ENCODE results near the gene PFKFB2.
"Not testable (repeated sequence)": the region's sequence is repeated elsewhere in the genome, so short reads cannot be mapped to it uniquely, and the experiment has no call there.

PFKFB2 gene

GRCh38 chr1:207041397-207041796 is 11.7 kb upstream of the PFKFB2 start:
- not testable (repeated sequence) for FAIRE-seq

GRCh38 chr1:207045453-207045852 is 7.6 kb upstream of the PFKFB2 start:
- FAIRE-seq, result no peak

GRCh38 chr1:207047505-207047904 is 5.6 kb upstream of the PFKFB2 start:
- FAIRE-seq, result no peak

GRCh38 chr1:207048041-207048440 is 5.0 kb upstream of the PFKFB2 start:
- no peak for FAIRE-seq

GRCh38 chr1:207049054-207049453 is 4.0 kb upstream of the PFKFB2 start:
- no peak for FAIRE-seq

- FAIRE-seq, result no peak
These were observed 3.6 kb upstream of the PFKFB2 start for GRCh38 chr1:207049514-207049913.

GRCh38 chr1:207049974-207050391 is 3.1 kb upstream of the PFKFB2 start:
- peak; percentile 73 for FAIRE-seq

- peak; percentile 48 for FAIRE-seq
These were observed 2.4 kb upstream of the PFKFB2 start for GRCh38 chr1:207050480-207051190.

- FAIRE-seq, result no peak
These were observed 1.7 kb upstream of the PFKFB2 start, which contains the start of gene YOD1 for GRCh38 chr1:207051191-207051943. YOD1 (minus strand) TSS chr1:207051208; CDS start chr1:207051030, 178 bp downstream.

- no peak for FAIRE-seq
These were observed 1.4 kb downstream of the PFKFB2 start for GRCh38 chr1:207054491-207054890.

GRCh38 chr1:207055386-207056001 is 2.4 kb downstream of the PFKFB2 start:
- no peak for FAIRE-seq

GRCh38 chr1:207056673-207057072 is 3.6 kb downstream of the PFKFB2 start:
- FAIRE-seq, result no peak

- FAIRE-seq, result no peak
These were observed 5.2 kb downstream of the PFKFB2 start for GRCh38 chr1:207058252-207058651.

- no peak for FAIRE-seq
These were observed 6.1 kb downstream of the PFKFB2 start for GRCh38 chr1:207058878-207059867.

- no peak for FAIRE-seq
These were observed 6.8 kb downstream of the PFKFB2 start for GRCh38 chr1:207059881-207060280.

- no peak for FAIRE-seq
These were observed 7.5 kb downstream of the PFKFB2 start for GRCh38 chr1:207060596-207060995.

- no peak for FAIRE-seq
These were observed 9.0 kb downstream of the PFKFB2 start for GRCh38 chr1:207062058-207062457.

- no peak for FAIRE-seq
These were observed 9.9 kb downstream of the PFKFB2 start for GRCh38 chr1:207063014-207063413.

- no peak for FAIRE-seq
These were observed 11.5 kb downstream of the PFKFB2 start for GRCh38 chr1:207064561-207064960.

- FAIRE-seq, result no peak
These were observed 14.1 kb downstream of the PFKFB2 start for GRCh38 chr1:207067185-207067584.

GRCh38 chr1:207067665-207068064 is 14.6 kb downstream of the PFKFB2 start:
- no peak for FAIRE-seq

GRCh38 chr1:207069061-207069460 is 16.0 kb downstream of the PFKFB2 start:
- no peak for FAIRE-seq

Data from G401.6 (cell line).